Lung (tissue), 12 donors: ENCODE measurements around the gene ALDH1A3. TPM values are rescaled to one million over a fixed set of nuclear protein-coding genes. Genes with fewer than 3 reads are reported as not detected.

Experiments
- ATAC-seq: fragments of 200-7000 bp; cut with Tn5 transposase; one replicate; pipeline ENCODE4 v1.9.1; 2020; ENCODE audit warnings: moderate number of reproducible peaks; ENCODE audit not compliant: insufficient read depth, low FRiP score
- DNase-seq, 3 donors: peaks; one replicate each; pipeline ENCODE4 v3.0.0-alpha.2; 2013 to 2017
- H3K27ac ChIP-seq, 2 donors: one replicate each; pipeline ENCODE4 v1.5.1; 2013; ENCODE audit warnings: mild to moderate bottlenecking in 2 of 2, moderate library complexity in 2 of 2, control low read depth in 1 of 2, inconsistent platforms in 1 of 2, low read depth in 1 of 2, low read length in 1 of 2
- H3K27me3 ChIP-seq, 3 donors: one replicate each; pipeline ENCODE4 v1.5.1; 2013; ENCODE audit warnings: low read length in 2 of 3; ENCODE audit not compliant: control insufficient read depth in 3 of 3, insufficient read depth in 3 of 3
- H3K36me3 ChIP-seq, 4 donors: one replicate each; pipeline ENCODE4 v1.5.1; 2013; ENCODE audit warnings: low read length in 4 of 4, mild to moderate bottlenecking in 1 of 4, moderate library complexity in 1 of 4; ENCODE audit not compliant: control insufficient read depth in 4 of 4, insufficient read depth in 4 of 4
- H3K4me1 ChIP-seq, 5 donors: one replicate each; pipeline ENCODE4 v1.5.1; 2013; ENCODE audit warnings: low read length in 5 of 5, mild to moderate bottlenecking in 2 of 5, moderate library complexity in 1 of 5; ENCODE audit not compliant: control insufficient read depth in 5 of 5, insufficient read depth in 5 of 5
- H3K4me3 ChIP-seq: one replicate; pipeline ENCODE4 v1.5.1; 2013; ENCODE audit warnings: mild to moderate bottlenecking, control low read depth, moderate library complexity
- H3K9ac ChIP-seq, 2 donors: one replicate each; pipeline ENCODE4 v1.5.1; 2013; ENCODE audit warnings: low read length in 2 of 2, control low read depth in 1 of 2; ENCODE audit not compliant: insufficient read depth in 1 of 2
- H3K9me3 ChIP-seq, 4 donors: one replicate each; pipeline ENCODE4 v1.5.1; 2013; ENCODE audit warnings: low read length in 3 of 4, mild to moderate bottlenecking in 1 of 4, moderate library complexity in 1 of 4; ENCODE audit not compliant: control insufficient read depth in 4 of 4, insufficient read depth in 3 of 4
- CTCF ChIP-seq: IDR thresholded peaks from 2 replicates; pipeline ENCODE4 v1.5.1; 2012; ENCODE audit warnings: mild to moderate bottlenecking; ENCODE audit errors: control extremely low read depth, extremely low read depth
- WGBS, 2 donors: extraction: QIAGEN DNeasy Blood & Tissue Kit; methylation state at CpG; one replicate each; pipeline ENCODE4 v1.1.7; 2013; 5-methylcytosine and 5-hydroxymethylcytosine counted together
- polyA plus RNA-seq, 2 donors: library from polyadenylated mRNA; stranded (reverse); fragments of 200-250 nt; gene quantifications; one replicate each; pipeline ENCODE4 v1.2.1, GENCODE V29; 2013
- total RNA-seq, 2 donors: library from RNA; depleted of rRNA in 1 of 2; stranded (reverse); fragments of >200 nt in 1 of 2; gene quantifications; one replicate each; pipeline ENCODE4 v1.2.1, GENCODE V29; 2014 to 2021
- donor health status: control.
- donor health status: control.
- donor health status: Bipolar disorder and iron deficiency.
- donor health status: healthy.
- donor health status: DM: yes; HTN: yes; CAD: no.

The ALDH1A3 gene
- total and polyA plus RNA-seq, 4 donors = 3.0 to 18.7 (median 14.8) TPM

- no peaks in the 10 kb centered on the region for H3K36me3 ChIP-seq
- ATAC-seq (no peak), DNase-seq (peak in 1 of 3 donors; percentile 29)
- 4 to 6% methylated on average over 64 to 80 of the region's 80 CpGs for WGBS, 2 donors
- H3K9ac ChIP-seq = no peak overlapping the region
- H3K27ac ChIP-seq = no peak overlapping the region
- H3K4me1 ChIP-seq = peaks cover 0 to 20% (median 4%) of the 10 kb centered on the region in 5 donors
- no peaks in the 10 kb centered on the region for H3K9me3 ChIP-seq
- peaks cover 18 to 75% (median 48%) of the 10 kb centered on the region in 3 donors for H3K27me3 ChIP-seq
- H3K4me3 ChIP-seq = peak overlapping the region; percentile 10
- no peak for TF ChIP-seq CTCF
These were observed 687 bp downstream of the ALDH1A3 start for GRCh38 chr15:100880139-100880896.

DNA sequence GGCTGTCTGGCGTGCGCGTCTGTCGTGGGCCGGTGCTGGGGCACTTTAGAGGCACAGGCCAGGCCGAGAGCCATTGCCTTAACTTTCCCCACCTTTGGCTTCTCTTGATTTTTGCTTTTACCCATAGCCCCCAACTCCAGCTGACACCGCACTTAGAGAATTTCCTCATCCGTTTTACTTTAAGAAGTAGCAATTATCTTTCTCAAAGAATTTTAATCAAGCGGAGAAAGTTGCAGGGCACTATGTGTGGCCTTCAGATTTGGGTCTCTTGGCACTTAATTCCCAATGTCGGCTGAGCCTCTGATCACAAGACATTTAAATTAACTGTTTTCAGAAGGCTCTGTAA lies 1.2 kb downstream of the ALDH1A3 start:
- ATAC-seq (no peak), DNase-seq (peak in 2 of 3 donors; percentile 50 to 61)
- no peaks in the 10 kb centered on the region for H3K9me3 ChIP-seq
- H3K36me3 ChIP-seq = no peaks in the 10 kb centered on the region
- H3K4me3 ChIP-seq = no peak overlapping the region
- H3K9ac ChIP-seq = no peak overlapping the region
- H3K27ac ChIP-seq = no peak overlapping the region
- TF ChIP-seq CTCF = no peak
- H3K27me3 ChIP-seq = peaks cover 18 to 72% (median 48%) of the 10 kb centered on the region in 3 donors
- peaks cover 0 to 20% (median 4%) of the 10 kb centered on the region in 5 donors for H3K4me1 ChIP-seq
- WGBS, 2 donors = 36 to 44% methylated on average over 10 of the region's 10 CpGs

DNA sequence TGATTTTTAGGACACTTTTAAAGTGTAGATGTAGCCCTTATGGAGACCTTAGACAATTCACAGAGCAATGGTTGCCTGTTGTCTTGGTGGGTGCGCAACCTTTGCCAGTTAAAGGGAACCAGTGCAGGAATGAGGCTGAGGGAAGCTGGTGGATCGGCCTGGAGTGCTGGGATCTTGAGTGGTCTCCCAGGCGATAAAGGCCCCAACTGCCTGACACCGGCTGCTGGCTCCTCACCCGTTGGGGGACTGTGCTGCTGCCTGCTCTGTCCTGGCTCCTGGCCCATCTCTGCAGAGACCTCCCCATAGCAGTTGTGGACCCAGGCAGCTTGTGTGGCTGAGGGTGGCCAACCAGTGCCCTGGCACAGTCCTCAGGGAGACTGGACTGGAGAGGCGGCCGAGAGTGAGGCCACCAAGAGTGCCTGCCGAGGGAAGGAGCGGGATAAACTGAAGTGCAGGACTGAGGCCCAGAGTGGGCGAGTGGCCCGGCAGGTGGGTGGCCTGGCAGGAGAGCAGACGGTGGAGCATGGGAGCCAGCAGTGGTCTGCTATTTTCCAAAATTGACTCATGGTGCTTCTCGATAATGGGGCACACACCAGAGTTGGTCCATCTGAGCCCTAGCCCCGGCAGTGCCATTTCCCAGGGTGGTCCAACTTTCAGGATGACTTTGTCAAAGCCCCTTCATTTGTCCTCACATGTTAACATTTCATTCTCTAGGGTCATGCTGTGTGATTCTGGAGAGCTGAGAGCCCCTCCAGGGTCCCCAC lies 2.1 kb downstream of the ALDH1A3 start:
- no peak overlapping the region for H3K4me3 ChIP-seq
- no peak for ATAC-seq
- 91 to 94% methylated on average over 14 of the region's 14 CpGs for WGBS, 2 donors

More for the DNA sequence above, 2.1 kb downstream of the ALDH1A3 start:
- Histone ChIP-seq H3K27me3 (peaks cover 18 to 70% (median 44%) of the 10 kb centered on the region in 3 donors), H3K9ac (no peak overlapping the region), H3K36me3 (no peaks in the 10 kb centered on the region), H3K4me1 (peaks cover 0 to 20% (median 4%) of the 10 kb centered on the region in 5 donors), H3K9me3 (no peaks in the 10 kb centered on the region), H3K27ac (no peak overlapping the region)
- no peak for DNase-seq
- TF ChIP-seq CTCF = no peak
